Glutamatergic neuron (in vitro differentiated cells): Measurements from ENCODE around the gene LYZL2. TPM values are rescaled to one million over a fixed set of nuclear protein-coding genes. Genes with fewer than 3 reads are reported as not detected.
"Not testable (repeated sequence)": the region's sequence is repeated elsewhere in the genome, so short reads cannot be mapped to it uniquely, and the experiment has no call there.

Experiments used
- DNase-seq: peaks from one replicate; pipeline ENCODE4 v3.0.0; 2022
- H3K27ac Mint-ChIP-seq: one replicate; pipeline ENCODE4 v1.8.0; 2020; ENCODE audit warnings: mild to moderate bottlenecking, mixed read lengths, inconsistent platforms; ENCODE audit not compliant: unreplicated experiment
- H3K27me3 Mint-ChIP-seq: one replicate; pipeline ENCODE4 v1.8.0; 2020; ENCODE audit warnings: mild to moderate bottlenecking, moderate library complexity, mixed read lengths, inconsistent platforms; ENCODE audit not compliant: unreplicated experiment
- H3K36me3 Mint-ChIP-seq: one replicate; pipeline ENCODE4 v1.8.0; 2020; ENCODE audit warnings: mild to moderate bottlenecking, mixed read lengths, inconsistent platforms; ENCODE audit not compliant: unreplicated experiment
- H3K4me1 Mint-ChIP-seq: one replicate; pipeline ENCODE4 v1.8.0; 2020; ENCODE audit warnings: mild to moderate bottlenecking, low read depth, mixed read lengths, inconsistent platforms; ENCODE audit not compliant: unreplicated experiment
- H3K4me3 Mint-ChIP-seq: one replicate; pipeline ENCODE4 v1.8.0; 2020; ENCODE audit warnings: mild to moderate bottlenecking, mixed read lengths, inconsistent platforms; ENCODE audit not compliant: unreplicated experiment
- H3K9me3 Mint-ChIP-seq: one replicate; pipeline ENCODE4 v1.8.0; 2020; ENCODE audit warnings: mild to moderate bottlenecking, moderate library complexity, mixed read lengths, inconsistent platforms; ENCODE audit not compliant: unreplicated experiment
- total RNA-seq: library from RNA; stranded (reverse); fragmentation: NEBNext Ultra II Directional; extraction: Animal tissue kit (Norgen Biotek cat#: 25700); gene quantifications from one replicate; pipeline ENCODE4 v1.2.1, GENCODE V29; 2021; ENCODE audit not compliant: unreplicated experiment
- TF ChIP-seq, protein P1 (sequence below): fragments of 200-600 bp; sonication (generic); IDR thresholded peaks from one replicate; pipeline ENCODE4 v1.5.0; 2021; ENCODE audit not compliant: partially characterized antibody, unreplicated experiment

LYZL2 gene
- total RNA-seq, 1 donor from 2014 or later: not detected

- no peak for DNase-seq
- H3K36me3 Mint-ChIP-seq: no peaks in the 10 kb centered on the region
- H3K4me3 Mint-ChIP-seq: no peak overlapping the region
- H3K9me3 Mint-ChIP-seq: peaks cover 4% of the 10 kb centered on the region
- H3K27ac Mint-ChIP-seq: no peak overlapping the region
- TF ChIP-seq, protein P1, sequence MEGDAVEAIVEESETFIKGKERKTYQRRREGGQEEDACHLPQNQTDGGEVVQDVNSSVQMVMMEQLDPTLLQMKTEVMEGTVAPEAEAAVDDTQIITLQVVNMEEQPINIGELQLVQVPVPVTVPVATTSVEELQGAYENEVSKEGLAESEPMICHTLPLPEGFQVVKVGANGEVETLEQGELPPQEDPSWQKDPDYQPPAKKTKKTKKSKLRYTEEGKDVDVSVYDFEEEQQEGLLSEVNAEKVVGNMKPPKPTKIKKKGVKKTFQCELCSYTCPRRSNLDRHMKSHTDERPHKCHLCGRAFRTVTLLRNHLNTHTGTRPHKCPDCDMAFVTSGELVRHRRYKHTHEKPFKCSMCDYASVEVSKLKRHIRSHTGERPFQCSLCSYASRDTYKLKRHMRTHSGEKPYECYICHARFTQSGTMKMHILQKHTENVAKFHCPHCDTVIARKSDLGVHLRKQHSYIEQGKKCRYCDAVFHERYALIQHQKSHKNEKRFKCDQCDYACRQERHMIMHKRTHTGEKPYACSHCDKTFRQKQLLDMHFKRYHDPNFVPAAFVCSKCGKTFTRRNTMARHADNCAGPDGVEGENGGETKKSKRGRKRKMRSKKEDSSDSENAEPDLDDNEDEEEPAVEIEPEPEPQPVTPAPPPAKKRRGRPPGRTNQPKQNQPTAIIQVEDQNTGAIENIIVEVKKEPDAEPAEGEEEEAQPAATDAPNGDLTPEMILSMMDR: no peak
- peaks cover 5% of the 10 kb centered on the region for H3K27me3 Mint-ChIP-seq
- peaks cover 3% of the 10 kb centered on the region for H3K4me1 Mint-ChIP-seq
Measured at GRCh38 chr10:30596013-30596412, 33.5 kb downstream of the LYZL2 start.

GRCh38 chr10:30594077-30594476, 35.5 kb downstream of the LYZL2 start:
- TF ChIP-seq, protein P1: no peak
- peaks cover 4% of the 10 kb centered on the region for H3K9me3 Mint-ChIP-seq
- H3K27me3 Mint-ChIP-seq: peaks cover 5% of the 10 kb centered on the region
- H3K27ac Mint-ChIP-seq: peak overlapping the region; percentile 20
- no peak overlapping the region for H3K4me3 Mint-ChIP-seq
- DNase-seq: no peak
- no peaks in the 10 kb centered on the region for H3K36me3 Mint-ChIP-seq
- peaks cover 3% of the 10 kb centered on the region for H3K4me1 Mint-ChIP-seq

DNA sequence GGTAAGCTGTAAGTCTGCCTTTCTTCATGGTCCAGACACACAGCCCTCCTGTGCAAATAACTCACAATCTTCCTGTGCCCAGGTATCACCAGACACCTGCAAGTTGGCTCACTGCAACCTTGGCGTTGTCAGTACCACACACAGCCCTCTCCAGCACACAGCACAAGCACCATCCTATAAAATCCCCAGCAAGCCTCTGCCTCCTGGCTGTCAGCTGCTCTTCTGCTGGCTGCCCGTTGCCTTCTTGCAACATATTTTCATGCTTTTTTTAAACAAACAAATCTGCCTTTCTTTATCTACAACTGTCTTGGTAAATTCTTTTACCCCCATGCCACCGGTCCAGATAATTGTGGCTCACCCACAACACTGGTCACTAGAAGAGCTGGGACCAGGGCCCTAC, 36.8 kb downstream of the LYZL2 start:
- H3K9me3 Mint-ChIP-seq, DNase-seq, H3K27ac Mint-ChIP-seq, H3K27me3 Mint-ChIP-seq, H3K4me3 Mint-ChIP-seq, H3K4me1 Mint-ChIP-seq, H3K36me3 Mint-ChIP-seq: not testable (repeated sequence)

DNA sequence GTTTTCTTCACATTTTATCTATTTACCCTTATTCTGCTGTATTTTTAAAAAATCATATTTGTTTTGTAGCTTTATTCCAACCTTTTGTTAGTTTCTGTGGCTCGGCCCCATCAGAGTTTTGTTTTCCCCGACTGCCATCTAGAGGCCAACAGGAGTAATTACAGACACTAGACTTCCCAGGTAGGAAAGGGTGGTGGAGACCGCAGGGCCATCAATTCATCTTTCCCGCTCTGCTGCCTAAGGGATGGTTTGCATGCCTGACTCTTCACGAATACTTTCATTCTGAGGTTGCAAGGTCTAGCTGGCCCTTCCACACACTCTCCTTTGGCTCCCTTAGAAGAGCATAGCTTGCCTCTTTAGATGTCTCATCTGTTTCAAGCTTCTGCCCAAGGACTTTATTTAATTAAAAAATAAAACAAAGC, 38.3 kb downstream of the LYZL2 start:
- TF ChIP-seq, protein P1: peak; percentile 85
- peak; percentile 23 for DNase-seq
- Mint-ChIP-seq H3K4me1 (peaks cover 2% of the 10 kb centered on the region), H3K4me3 (no peak overlapping the region), H3K9me3 (peaks cover 2% of the 10 kb centered on the region), H3K27me3 (peaks cover 3% of the 10 kb centered on the region), H3K27ac (no peak overlapping the region), H3K36me3 (no peaks in the 10 kb centered on the region)

- Mint-ChIP-seq H3K4me3 (no peak overlapping the region), H3K27me3 (peaks cover 3% of the 10 kb centered on the region), H3K4me1 (peaks cover 2% of the 10 kb centered on the region), H3K9me3 (no peaks in the 10 kb centered on the region), H3K36me3 (no peaks in the 10 kb centered on the region), H3K27ac (no peak overlapping the region)
- TF ChIP-seq, protein P1: no peak
- DNase-seq: no peak
Measured at GRCh38 chr10:30589441-30589840, 40.1 kb downstream of the LYZL2 start.
